Activated CD4-positive, alpha-beta T cell treated with anti-CD3 and anti-CD28 coated beads, Interleukin-2, amount 50 U/mL, for 1 hour (primary cell): ENCODE data around the gene SUSD6.

Experiments used
- DNase-seq: peaks from one replicate; pipeline ENCODE4 v3.0.0-alpha.2; 2020

SUSD6 gene, protein sequence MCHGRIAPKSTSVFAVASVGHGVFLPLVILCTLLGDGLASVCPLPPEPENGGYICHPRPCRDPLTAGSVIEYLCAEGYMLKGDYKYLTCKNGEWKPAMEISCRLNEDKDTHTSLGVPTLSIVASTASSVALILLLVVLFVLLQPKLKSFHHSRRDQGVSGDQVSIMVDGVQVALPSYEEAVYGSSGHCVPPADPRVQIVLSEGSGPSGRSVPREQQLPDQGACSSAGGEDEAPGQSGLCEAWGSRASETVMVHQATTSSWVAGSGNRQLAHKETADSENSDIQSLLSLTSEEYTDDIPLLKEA

DNA sequence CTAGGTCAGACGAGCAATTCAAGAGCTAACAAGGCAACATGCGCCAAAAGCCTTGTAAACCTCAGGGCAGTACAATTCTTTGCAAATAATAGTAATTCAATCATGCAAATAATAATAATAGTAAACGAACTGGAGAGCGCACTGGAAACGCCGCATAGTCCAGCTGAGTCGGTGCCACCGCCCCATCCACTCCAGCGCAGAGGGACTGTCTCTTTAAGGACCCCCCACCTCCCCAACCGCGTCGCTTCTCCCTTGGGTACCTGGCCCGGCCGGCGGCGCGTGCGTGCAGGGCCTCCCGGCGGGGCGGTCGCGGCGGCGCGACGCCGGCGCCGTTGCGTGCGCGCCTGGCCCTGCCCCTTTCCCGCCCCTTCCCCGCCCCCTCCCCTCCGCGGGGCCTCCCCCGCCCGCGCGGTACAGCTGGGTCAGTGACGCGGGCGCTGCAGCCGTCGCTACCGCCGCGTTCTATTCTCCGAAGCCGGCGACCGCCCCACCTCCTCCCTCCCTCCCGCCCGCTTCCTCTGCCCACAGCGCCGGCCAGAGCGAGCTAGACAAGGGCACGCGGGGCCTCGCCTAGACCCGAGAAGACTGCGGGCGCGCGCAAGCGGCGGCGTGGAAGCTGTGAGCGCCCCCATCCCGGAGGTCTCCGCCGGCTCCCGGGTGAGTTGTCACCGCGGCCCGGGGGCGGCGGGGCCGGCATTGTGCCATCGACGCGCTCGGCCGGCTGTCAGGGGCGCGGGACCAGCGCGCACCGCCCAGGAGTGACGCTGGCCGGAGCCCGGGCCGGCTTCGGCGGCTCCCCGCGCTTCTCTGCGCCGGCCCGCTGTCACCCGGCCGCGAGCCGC is at the start of gene SUSD6:
TSS of gene SUSD6 (plus strand) at position 425 of the 842 bp plus-strand sequence. CDS start 46,997 bp downstream, outside the sequence.
- peak; percentile 84 for DNase-seq

DNA sequence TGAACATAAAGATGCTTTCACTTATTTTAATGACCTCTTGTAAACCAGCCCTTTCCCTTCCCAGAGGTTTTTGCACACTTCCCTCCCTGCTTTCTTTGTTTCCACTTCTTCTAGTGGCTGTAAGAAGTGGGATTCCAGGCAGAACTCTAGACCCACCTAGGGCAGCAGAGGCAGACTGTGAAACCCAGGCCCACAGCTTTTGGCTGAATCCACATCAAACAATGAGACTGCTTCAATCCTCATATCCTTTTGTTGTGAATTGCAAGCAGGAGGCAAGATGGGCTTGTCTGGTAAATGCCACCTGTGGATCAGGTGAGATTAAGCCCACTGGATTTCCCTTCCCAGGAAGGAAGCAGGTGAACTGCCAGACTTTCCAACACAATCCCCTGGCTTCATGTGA is 49.5 kb upstream of the SUSD6 start:
- DNase-seq: no peak

DNA sequence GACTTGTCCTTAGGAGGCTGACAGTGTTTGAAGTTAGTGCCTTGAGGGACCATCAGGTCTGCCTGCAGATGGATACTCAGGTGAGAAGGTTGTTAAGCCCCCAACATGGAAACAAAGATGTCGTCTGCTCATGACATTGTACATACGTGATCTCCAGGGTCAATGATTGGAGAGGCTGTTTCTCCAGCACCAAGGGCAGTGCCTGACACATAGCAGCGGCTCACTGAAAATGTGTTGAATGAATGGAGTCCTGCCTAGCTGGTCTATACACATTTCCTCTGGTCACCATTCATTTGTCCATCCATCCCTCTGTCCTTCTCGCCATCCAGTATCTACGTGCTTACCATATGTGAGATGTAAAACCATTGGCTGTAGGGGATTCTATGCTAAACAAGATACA is 43.8 kb upstream of the SUSD6 start:
- DNase-seq: no peak

DNA sequence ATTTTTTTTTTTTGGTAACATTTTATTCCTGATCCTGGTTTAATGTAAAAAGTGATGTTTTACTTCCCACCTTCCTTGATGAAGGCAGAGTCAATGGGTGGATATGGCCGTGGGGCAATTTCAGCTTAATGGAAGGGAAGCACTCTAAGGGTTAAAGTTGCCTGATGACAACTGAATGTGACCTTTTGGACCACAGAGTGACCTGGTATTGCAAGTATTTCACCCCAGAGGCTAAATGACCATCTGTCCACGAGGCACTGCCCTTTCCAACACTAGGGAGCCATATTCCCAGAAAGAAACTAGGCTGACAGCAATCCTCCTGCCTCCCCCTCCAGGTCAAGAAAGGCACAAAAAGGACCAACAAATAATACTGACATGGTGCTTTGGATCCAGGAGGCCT is 41.5 kb upstream of the SUSD6 start:
- no peak for DNase-seq

DNA sequence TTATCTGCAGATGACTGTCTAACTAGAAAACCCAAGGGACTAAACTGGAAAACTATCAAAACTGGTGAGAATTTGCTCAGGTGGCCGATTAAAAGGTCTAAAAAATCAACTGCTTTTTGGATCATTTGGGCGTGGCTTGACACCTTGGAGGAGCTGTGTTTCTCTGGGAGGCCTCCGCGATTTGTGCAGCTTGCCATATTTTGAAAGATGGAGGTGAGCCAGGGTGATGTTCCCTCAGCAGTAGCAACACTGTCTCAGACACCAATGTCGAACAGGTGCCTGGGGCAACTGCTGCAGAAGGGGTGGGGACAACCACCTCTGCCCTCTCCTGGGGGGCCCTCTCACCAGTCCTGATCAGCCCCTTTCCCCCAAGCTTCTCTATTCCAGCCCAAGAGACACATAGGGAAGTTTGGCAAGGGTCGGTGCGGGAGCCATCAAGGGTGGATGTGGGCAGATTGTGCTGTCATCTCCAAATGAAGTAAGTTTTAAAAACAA is 40.5 kb upstream of the SUSD6 start:
- no peak for DNase-seq

DNA sequence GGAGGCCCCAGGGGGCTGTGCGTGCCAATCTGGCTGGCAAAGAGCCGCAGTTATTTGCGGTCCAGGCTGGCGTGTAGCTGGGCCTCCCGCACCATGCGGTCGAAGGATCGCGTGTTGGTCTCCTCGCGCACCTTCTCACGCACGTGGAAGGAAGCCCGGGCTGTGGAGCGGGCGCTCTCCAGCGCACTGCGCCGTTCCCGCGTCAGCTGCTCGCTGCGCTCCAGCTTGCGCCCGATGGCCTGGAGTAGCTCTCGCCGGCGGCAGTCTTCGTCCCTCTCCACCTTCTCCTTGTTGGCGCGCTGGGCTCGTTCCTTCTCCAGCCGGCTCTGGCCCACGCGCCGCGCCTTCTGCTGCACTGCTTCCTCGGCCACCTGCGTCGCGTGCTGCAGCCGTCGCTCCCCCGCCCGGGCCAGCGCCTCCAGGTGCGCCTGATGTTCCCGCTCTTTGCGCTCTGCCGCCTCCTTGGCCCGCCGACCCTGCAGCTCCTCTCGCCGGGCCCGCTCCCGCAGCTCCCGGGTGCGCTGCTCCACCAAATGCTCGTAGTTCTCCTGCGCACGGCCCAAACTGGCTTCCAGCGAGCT is 39.9 kb upstream of the SUSD6 start:
- DNase-seq: no peak

DNA sequence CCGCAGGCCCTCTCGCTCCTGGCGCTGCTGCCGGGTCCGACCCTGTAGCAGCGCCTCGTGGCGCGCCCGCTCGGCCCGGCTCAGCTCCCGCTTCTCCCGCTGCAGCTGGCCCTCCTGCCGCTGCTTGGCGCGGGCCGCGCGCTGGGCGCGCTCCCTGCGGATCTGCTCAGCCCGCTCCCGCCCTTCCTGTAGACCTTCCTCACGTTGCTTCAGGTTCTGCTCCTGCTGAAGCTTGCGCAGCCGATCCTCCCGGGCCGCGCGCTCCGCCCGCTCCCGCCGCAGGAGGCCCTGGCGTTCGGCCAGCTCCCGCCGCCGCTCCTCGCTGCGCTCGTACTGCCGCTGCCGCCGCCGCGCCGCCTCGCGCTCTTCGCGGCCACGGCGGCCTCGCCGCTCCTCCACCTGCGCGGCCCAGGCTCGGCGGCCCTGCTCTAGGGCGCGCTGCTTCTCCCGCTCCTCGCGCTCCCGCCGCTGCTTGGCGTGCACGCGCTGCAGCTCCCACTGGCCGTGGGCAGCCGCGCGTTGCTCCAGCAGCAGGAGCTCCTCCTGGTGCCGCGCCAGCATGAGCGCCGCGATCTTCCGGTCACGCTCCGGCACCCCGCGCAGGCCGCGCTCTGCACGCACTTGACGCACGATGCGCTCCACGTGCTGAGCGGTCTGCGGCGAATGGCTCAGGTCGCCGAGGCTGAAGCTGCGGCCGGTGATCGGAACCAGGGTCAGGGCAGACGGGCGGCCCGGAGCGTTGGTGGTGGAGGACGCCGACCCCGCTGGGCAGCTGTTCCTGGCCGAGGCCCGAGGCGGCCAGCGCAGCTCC is 39.2 kb upstream of the SUSD6 start:
- DNase-seq: no peak

DNA sequence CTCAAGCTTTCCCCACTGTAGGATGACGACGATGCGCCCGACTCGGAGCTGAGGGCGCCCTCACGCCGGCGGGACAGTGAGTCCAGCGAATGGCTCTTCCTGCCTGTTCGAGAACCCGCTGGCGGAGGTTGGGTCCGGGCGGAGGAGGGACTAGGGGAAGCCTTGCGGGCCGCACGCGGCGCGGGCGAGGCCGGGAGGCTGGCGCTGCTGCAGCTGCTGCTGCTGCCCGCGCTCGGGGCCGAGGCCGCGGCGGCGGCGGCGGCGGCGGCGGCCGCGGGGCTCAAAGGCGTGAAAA is 38.6 kb upstream of the SUSD6 start:
- no peak for DNase-seq

DNA sequence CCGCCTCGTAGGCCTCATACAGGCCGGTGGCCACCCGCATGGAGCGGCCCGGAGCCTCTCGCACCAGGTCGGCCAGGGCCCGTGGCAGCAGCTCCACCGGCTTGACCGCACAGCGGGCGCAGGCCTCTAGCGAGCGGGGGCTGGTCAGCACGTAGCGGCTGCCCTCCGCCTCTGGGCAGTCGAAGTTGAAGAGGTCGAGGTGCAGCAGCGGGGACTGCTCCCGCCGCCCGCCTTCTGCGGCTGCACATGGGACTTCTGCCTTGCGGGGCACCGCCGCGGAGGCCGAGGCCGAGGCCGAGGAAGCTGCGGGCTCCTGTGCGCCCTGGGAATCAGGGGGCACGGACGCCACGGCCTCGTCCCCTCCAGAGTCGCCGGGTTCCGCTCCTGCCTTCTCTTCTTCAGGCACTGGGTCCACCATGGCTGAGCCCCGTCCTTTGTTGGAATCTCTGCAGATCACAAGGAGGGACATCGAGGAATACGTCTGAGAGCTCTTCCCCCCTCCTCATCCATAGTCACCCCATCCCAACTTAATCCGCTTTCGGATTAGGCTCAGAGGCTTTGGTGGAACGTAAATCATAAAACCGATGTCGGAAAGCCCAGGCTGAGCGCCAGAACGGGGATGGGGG is 38.1 kb upstream of the SUSD6 start:
- no peak for DNase-seq

DNA sequence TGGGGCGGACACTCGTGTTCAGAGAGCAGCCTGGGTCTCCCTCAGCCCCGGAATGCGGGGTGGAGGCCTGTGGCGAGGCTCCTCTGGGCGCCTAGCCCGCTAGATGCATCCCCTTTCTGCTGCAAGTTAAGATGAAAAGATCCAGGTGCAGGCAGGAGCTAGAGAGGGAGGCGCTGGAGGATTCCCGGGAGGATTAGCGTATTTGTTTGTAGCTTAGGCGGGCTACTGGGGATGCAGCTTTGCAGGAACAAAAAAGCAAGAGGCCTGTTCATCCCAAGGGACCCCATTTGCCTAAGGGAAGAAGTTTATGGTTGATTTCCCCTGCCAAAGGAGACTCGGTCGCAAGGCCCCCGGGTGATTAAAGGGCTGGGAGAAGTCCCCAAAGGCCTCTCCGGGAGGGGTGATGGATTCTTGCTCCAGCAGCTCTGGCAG is 37.5 kb upstream of the SUSD6 start:
- no peak for DNase-seq

DNA sequence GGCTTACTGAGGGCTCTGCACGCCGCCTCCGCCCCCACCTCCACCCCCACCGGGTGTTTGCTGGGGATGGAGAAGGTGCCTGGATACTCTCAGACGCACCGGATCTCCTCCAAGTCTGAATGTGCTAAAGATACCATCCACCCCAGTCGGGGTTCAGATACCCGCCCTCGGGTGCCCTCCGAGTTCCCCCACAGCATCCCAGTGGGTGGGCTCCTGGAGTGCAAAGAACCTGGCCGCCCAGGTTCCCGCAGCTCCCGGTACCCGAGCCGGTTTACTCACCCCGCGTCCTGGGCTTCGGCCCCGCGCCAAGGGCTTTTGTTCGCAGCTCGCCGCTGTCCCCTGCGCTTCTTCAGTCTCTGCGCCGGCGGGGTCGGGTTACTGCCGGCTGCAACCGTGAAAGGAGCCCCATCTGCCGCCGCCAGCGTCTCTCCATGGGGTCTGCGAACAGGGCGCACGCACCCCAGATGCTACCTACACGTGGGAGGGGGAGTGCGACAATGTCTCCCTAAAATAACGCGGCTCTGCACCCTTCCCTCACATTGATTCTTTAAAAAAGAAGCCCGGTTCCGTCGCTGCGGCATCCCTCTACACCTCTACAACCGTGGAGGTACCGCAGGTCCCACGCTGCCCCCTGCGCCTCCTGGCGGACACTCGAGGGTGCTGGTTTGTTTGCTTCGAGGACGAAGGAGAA is 37.0 kb upstream of the SUSD6 start, which contains the start of gene CCDC177:
TSS of gene CCDC177 (minus strand) at position 609 of the 691 bp plus-strand sequence. CDS start 1,249 bp downstream, outside the sequence.
- peak; percentile 76 for DNase-seq

DNA sequence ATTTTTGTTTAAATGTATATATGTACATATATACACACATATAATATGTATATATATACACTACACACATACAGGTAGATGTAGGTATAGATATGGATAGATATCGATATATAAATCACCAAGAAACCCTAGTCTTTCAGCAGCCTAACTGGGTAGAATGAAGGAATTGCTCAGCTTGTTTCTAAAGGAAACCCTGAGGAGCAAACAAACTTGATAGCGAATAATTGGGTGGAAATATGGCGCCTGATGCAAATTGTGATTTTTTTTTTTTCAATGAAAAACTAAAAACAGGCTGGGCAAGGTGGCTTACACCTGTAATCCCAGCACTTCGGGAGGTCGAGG is 36.5 kb upstream of the SUSD6 start:
- no peak for DNase-seq

DNA sequence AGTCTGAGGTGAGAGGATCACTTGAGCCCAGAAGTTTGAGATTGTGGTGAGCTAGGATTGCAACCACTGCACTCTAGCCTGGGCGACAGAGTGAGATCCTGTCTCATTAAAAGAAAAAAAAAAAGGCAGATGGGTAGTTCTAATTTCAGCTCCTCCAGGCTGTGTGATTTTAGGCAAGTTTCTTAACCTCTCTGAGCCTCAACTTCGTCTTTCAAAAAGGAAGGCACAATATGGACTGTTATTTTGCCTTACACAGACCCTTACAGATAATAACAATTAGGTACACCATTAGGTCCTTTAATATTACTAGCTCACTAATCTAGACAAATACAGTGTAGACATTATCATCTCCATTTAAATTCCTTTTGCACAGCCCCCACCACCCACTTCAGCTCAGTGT is 31.9 kb upstream of the SUSD6 start:
- no peak for DNase-seq

DNA sequence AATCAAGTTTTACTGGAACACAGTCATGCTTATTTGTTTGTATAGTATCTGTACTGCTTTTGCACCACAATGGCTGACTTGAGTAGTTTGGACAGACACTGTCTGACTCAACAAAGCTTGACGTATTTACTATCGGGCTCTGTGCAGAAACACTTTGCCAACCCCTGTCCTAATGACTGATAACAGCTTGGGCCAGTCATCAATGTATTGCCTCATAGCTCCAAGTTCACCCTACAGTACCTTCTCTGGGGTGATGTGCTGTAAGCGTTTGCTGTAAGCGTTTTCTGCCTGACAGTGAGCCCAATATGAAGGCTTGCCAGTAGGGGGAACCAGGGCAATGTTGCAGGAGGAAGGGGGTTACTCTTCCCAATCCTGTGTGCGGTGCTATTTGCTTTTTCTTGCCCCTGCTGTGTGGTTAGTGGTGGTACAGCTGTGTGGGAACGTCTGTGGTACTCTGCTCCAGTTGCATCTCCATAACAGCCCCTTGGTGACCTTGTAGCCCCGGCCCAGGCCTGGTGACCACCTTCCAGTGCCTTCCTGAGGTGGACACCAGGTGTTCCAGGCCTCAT is 31.3 kb upstream of the SUSD6 start:
- no peak for DNase-seq

DNA sequence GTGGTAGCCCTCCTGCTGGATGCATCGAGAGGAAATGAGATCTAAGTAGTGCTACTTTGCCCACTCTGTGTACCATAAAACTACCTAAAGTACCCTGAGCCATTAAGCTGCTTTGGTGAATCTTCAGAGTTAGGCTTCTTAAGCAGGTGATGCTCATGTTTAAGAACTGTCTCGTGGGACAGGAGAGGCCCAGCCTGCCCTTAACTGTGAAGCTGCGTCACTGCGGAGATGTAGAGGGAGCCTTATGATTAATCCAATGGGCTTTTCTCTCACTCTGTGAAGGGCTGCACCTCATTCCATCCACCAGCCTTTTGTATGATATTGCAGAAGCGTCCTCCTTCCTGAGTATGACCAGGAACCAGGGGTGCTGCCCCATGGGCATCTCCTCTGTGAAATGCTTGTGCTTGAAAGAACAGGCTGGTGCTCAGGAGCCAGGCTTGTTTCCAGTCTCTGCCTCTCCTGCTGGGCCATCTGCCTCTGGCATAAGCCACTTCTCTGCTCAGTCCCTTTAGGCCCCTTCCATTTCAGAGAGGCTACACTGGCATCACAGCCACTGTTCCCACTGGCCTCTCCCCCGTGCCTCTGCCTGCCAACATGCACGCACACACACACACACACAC is 30.0 kb upstream of the SUSD6 start:
- no peak for DNase-seq

DNA sequence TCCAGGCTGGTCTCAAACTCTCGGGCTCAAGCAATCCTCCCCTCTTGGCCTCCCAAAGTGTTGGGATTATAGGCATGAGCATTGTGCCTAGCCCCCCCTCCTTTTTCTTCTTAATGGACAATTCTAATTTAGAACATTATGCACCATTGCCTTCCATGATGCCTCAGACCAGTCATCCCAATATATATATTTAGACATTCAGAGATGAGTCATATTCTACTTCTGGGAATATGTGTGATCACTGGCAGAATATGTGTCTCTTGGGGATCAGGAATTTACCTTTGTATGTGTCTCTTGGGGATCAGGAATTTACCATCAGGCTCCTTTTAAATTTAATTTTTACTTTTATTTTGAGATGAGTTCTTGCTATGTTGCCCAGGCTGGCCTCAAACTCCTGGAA is 29.2 kb upstream of the SUSD6 start:
- no peak for DNase-seq

DNA sequence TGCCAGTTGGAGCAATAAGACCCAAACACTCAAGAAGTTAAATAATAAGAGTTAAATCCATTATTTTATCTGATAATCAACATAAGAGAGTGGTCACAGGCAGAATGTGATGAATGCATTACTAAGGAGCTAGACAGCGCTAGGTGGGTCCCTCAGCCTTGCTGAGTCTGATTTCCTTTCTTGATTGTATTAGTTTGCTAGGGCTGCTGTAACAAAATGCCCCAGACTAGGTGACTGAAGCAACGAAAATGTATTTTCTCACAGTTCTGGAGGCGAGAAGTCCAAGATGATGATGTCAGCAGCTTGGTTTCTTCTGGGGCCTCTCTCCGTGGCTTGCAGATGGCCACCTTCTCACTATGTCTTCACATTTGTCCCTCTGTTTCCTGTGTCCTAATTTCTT is 28.6 kb upstream of the SUSD6 start:
- no peak for DNase-seq

DNA sequence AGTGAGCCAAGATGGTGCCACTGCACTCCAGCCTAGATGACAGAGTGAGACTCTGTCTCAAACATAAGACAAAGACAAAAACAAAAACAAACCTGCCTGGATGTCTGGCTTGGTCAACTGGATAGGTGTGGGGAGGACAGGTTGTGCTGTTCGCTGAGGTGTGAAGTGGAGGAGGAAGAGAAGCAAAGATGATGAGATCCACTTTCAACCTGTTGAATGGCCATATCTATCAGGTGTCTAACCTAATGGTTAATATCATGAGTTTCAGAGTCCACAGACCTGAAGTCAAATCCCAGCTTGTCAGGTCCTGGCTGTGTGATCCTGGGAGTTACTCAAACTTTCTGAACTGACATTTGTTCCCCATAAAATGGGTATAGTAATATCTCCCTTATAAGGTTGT is 27.0 kb upstream of the SUSD6 start:
- DNase-seq: no peak

DNA sequence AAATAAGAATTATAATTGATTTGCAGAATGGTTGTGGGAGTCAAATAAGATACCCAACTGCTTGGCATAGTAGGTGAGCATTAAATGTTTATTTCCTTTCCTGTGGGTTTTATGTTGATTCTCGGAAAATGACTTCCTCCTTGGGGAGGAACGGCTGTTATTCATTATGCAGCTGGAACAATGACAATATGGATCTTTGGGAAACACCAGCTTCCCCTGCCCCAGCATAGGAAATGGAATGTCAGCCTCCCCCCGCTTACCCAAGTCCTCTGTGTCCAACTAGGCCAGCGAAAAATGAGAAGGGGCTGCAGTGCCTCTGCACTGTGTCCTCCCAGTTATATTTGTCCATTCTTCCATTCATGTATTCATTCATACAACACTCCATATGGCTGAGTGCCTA is 25.0 kb upstream of the SUSD6 start:
- no peak for DNase-seq

DNA sequence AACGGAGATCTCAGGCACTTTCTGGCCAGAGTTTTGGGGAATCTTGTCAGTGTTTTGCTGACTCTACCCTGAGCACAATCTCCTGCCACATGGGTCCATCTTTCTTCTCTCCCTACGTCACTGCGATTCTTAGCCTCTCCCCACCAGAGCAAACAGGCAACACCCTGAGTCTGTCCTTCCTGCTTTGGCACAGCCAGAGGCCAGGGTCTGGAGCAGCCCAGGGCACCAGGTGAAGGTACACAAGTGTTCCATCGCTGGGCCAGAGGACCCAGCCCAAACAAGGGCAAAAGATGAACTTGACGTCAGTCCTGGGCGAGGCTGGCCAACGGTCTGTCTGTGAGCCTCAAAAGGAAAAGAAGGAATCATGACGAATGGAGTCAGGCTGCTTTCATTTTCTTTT is 24.0 kb upstream of the SUSD6 start:
- no peak for DNase-seq

DNA sequence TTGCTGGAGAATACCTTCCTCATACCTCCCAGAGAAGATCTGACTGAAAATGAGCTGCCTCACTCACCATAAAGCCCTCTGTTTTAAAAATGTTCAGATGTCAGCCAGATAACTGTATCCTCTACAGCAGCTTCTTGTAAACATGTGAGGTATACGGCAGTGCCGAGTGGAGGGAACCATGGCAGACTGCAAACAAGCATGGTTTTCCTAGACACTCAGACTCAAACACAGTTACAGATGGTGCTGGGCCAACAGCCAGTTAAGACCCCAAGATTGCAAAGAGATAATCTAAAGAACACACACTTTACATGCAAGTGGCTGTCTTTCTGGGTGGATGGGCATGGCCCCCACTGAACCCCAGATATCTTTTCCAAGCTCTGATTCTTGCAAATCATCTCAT is 20.1 kb upstream of the SUSD6 start:
- no peak for DNase-seq
